Measurements from ENCODE around the gene CAMK2D. TPM values are rescaled to one million over a fixed set of nuclear protein-coding genes. Genes with fewer than 3 reads are reported as not detected.

The CAMK2D gene
- total and polyA plus RNA-seq, 2 experiments from 2014 or later, result 36.8 to 99.1 TPM

DNA sequence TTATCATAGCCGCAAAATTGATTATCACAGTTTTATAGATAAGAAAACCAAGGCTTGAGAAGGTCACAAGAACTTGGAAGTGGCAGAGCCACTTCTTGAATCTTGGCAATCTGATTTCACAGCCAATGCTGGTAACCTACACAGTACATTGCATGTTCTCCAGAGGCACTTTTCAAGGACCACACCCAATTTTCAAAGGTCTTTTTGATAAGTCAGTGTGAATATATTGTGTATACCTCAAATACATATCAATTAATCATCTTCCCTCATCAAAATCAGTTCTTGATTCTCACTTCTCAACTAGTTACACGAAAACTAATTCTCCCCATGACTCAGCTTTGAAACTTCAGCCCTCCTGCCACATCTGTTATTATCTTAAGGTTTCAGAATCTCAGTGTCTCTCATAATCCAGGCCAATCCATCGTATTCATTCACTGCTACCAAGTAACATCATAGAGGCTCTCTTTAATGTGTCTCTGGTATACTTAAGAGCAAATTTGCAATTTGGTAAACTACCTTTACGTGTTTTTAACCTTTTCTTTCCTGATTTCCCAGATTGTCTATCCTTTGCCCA is 16.8 kb downstream of the CAMK2D start:
- Histone ChIP-seq H2AFZ (no peak overlapping the region), H3K27ac (no peak overlapping the region), H3K9me3 (ENCODE audit: low read depth) (no peaks in the 10 kb centered on the region), H3K4me3 (no peak overlapping the region), H3K27me3 (no peaks in the 10 kb centered on the region), H3K79me2 (peaks cover 76% of the 10 kb centered on the region), H3K4me2 (no peak overlapping the region), H4K20me1 (ENCODE audit: insufficient read depth, poor library complexity, severe bottlenecking) (no peaks in the 10 kb centered on the region), H3K9me2 (replicated peaks; ENCODE audit: insufficient read depth) (no peaks in the 10 kb centered on the region), H3K4me1 (ENCODE audit: insufficient read depth) (no peaks in the 10 kb centered on the region), H3K36me3 (replicated peaks; ENCODE audit: insufficient read depth, low read depth) (no peaks in the 10 kb centered on the region)
- DNase-seq (ENCODE audit: low spot score), result no peak
- TF ChIP-seq EZH2 (IDR thresholded peaks at IDR 0.05; ENCODE audit: borderline replicate concordance) (no peak), EZH2phosphoT487 (IDR thresholded peaks at IDR 0.05; ENCODE audit: low read depth, severe bottlenecking, unreplicated experiment) (no peak)
- TF ChIP-seq, protein P1, sequence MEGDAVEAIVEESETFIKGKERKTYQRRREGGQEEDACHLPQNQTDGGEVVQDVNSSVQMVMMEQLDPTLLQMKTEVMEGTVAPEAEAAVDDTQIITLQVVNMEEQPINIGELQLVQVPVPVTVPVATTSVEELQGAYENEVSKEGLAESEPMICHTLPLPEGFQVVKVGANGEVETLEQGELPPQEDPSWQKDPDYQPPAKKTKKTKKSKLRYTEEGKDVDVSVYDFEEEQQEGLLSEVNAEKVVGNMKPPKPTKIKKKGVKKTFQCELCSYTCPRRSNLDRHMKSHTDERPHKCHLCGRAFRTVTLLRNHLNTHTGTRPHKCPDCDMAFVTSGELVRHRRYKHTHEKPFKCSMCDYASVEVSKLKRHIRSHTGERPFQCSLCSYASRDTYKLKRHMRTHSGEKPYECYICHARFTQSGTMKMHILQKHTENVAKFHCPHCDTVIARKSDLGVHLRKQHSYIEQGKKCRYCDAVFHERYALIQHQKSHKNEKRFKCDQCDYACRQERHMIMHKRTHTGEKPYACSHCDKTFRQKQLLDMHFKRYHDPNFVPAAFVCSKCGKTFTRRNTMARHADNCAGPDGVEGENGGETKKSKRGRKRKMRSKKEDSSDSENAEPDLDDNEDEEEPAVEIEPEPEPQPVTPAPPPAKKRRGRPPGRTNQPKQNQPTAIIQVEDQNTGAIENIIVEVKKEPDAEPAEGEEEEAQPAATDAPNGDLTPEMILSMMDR (IDR thresholded peaks at IDR 0.05; ENCODE audit: poor library complexity), result no peak
- WGBS (ENCODE audit: low lambda C conversion rate, missing lambda C conversion rate), result 85% methylated on average over 4 of the region's 4 CpGs

DNA sequence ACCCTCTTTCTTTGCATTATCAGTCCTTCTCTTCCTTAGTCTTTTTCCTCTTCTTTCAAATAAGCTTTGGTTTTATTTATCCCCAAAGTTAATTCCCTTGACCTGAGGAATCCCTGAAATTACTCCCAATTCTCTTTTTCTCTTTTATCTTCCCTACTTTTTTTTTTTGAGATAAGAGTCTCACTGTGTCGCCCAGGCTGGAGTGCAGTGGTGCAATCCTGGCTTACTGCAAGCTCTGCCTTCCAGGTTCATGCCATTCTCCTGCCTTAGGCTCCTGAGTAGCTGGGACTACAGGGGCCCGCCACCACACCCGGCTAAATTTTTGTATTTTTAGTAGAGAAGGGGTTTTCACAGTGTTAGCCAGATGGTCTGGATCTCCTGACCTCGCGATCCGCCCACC is 17.8 kb downstream of the CAMK2D start:
- no peak overlapping the region for H3K4me3 ChIP-seq
- no peaks in the 10 kb centered on the region for H3K9me3 ChIP-seq (ENCODE audit: low read depth)
- DNase-seq (ENCODE audit: low spot score), result no peak
- no peaks in the 10 kb centered on the region for H3K9me2 ChIP-seq (replicated peaks; ENCODE audit: insufficient read depth)
- TF ChIP-seq EZH2phosphoT487 (IDR thresholded peaks at IDR 0.05; ENCODE audit: low read depth, severe bottlenecking, unreplicated experiment) (no peak), EZH2 (IDR thresholded peaks at IDR 0.05; ENCODE audit: borderline replicate concordance) (no peak)
- TF ChIP-seq, protein P1 (IDR thresholded peaks at IDR 0.05; ENCODE audit: poor library complexity), result no peak
- H4K20me1 ChIP-seq (ENCODE audit: insufficient read depth, poor library complexity, severe bottlenecking), result no peaks in the 10 kb centered on the region
- H3K79me2 ChIP-seq, result peaks cover 80% of the 10 kb centered on the region
- no peak overlapping the region for H2AFZ ChIP-seq
- 80% methylated on average over 6 of the region's 6 CpGs for WGBS (ENCODE audit: low lambda C conversion rate, missing lambda C conversion rate)
- no peaks in the 10 kb centered on the region for H3K36me3 ChIP-seq (replicated peaks; ENCODE audit: insufficient read depth, low read depth)
- no peak overlapping the region for H3K27ac ChIP-seq
- no peaks in the 10 kb centered on the region for H3K27me3 ChIP-seq
- no peak overlapping the region for H3K4me2 ChIP-seq
- no peaks in the 10 kb centered on the region for H3K4me1 ChIP-seq (ENCODE audit: insufficient read depth)

DNA sequence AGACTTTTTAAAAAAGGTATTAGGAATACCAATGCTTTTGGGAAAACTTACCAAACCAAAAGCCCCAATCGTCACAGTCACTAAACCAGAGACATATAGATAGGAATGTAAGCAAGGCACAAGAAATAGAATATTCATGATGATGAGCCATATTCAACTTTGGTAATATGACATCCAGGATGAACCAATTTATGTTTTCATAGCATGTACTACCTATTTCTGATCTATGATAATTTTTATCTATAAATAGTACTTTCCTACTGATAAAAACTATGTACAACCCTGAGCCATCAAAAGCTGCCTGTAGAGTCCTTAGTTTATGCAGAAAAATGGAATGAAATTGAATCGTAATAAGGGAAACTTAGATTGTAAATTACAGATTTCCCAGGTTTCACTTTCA is 18.9 kb downstream of the CAMK2D start:
- TF ChIP-seq EZH2 (IDR thresholded peaks at IDR 0.05; ENCODE audit: borderline replicate concordance) (no peak), EZH2phosphoT487 (IDR thresholded peaks at IDR 0.05; ENCODE audit: low read depth, severe bottlenecking, unreplicated experiment) (no peak)
- no peak overlapping the region for H3K4me3 ChIP-seq
- H3K27ac ChIP-seq, result peak overlapping the region; percentile 18
- no peak overlapping the region for H3K4me2 ChIP-seq
- WGBS (ENCODE audit: low lambda C conversion rate, missing lambda C conversion rate), result 98% methylated on average over 2 of the region's 2 CpGs
- no peak for DNase-seq (ENCODE audit: low spot score)
- no peak overlapping the region for H2AFZ ChIP-seq
- no peaks in the 10 kb centered on the region for H4K20me1 ChIP-seq (ENCODE audit: insufficient read depth, poor library complexity, severe bottlenecking)
- no peaks in the 10 kb centered on the region for H3K36me3 ChIP-seq (replicated peaks; ENCODE audit: insufficient read depth, low read depth)
- H3K9me2 ChIP-seq (replicated peaks; ENCODE audit: insufficient read depth), result no peaks in the 10 kb centered on the region
- H3K27me3 ChIP-seq, result no peaks in the 10 kb centered on the region
- peaks cover 80% of the 10 kb centered on the region for H3K79me2 ChIP-seq
- H3K4me1 ChIP-seq (ENCODE audit: insufficient read depth), result no peaks in the 10 kb centered on the region
- H3K9me3 ChIP-seq (ENCODE audit: low read depth), result no peaks in the 10 kb centered on the region

DNA sequence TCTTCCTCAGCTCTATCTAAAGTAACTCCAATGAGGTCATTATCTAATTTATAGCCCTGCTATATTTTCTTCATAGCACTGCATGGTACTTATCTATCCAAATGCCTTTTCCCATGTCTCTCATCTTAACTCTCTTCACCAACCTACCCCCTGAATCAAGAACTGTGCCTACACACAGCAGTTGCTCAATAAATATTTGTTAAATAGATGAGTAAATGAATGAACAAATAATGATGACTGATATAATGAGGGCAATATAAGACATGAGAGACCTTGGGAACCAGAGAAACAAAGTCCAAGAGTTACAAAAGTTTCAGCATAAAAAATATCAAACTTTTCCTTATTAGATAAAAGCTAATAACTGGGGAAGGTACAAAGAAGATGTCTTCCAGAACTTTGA is 19.6 kb downstream of the CAMK2D start:
- TF ChIP-seq EZH2 (IDR thresholded peaks at IDR 0.05; ENCODE audit: borderline replicate concordance) (no peak), EZH2phosphoT487 (IDR thresholded peaks at IDR 0.05; ENCODE audit: low read depth, severe bottlenecking, unreplicated experiment) (no peak)
- TF ChIP-seq, protein P1 (IDR thresholded peaks at IDR 0.05; ENCODE audit: poor library complexity), result no peak
- Histone ChIP-seq H3K36me3 (replicated peaks; ENCODE audit: insufficient read depth, low read depth) (no peaks in the 10 kb centered on the region), H2AFZ (no peak overlapping the region), H3K9me2 (replicated peaks; ENCODE audit: insufficient read depth) (no peaks in the 10 kb centered on the region), H3K4me1 (ENCODE audit: insufficient read depth) (no peaks in the 10 kb centered on the region), H3K4me3 (no peak overlapping the region), H3K27me3 (no peaks in the 10 kb centered on the region), H3K79me2 (peaks cover 81% of the 10 kb centered on the region), H3K27ac (peak overlapping the region; percentile 48), H4K20me1 (ENCODE audit: insufficient read depth, poor library complexity, severe bottlenecking) (no peaks in the 10 kb centered on the region), H3K4me2 (peak overlapping the region; percentile 5), H3K9me3 (ENCODE audit: low read depth) (no peaks in the 10 kb centered on the region)
- DNase-seq (ENCODE audit: low spot score), result no peak

Measured in hepatocyte (in vitro differentiated cells).